SK-N-MC (cell line): ENCODE measurements around the gene KCTD19.

Experiments
- EZH2 ChIP-seq: fragments of 200-600 bp; sonication (generic); IDR thresholded peaks from one replicate; pipeline ENCODE4 v1.6.1; 2017; ENCODE audit warnings: antibody characterized with exemption
- FOXP2 ChIP-seq: optimal IDR thresholded peaks from 2 replicates; pipeline ENCODE3; 2011; ENCODE audit warnings: mild to moderate bottlenecking, moderate library complexity; ENCODE audit not compliant: insufficient read depth; ENCODE audit errors: extremely low read length, control extremely low read depth
- POLR2AphosphoS5 ChIP-seq: IDR thresholded peaks from 2 replicates; pipeline ENCODE4 v1.6.1; 2012; ENCODE audit warnings: mild to moderate bottlenecking, low read depth, low read length, borderline replicate concordance

GRCh38 chr16:67357561-67357960, 31.0 kb upstream of the KCTD19 start:
- TF ChIP-seq POLR2AphosphoS5: no peak
- TF ChIP-seq EZH2: no peak
- TF ChIP-seq FOXP2: no peak
